Measurements from ENCODE around the gene MAP3K2.

The MAP3K2 gene

GRCh38 chr2:127403460-127403859 is 15.7 kb upstream of the MAP3K2 start:
- Mint-ChIP-seq H3K4me3 (no peak overlapping the region), H3K27me3 (peaks cover 7% of the 10 kb centered on the region), H3K27ac (no peak overlapping the region), H3K4me1 (peaks cover 30% of the 10 kb centered on the region), H3K9me3 (no peaks in the 10 kb centered on the region), H3K36me3 (ENCODE audit: low read depth) (no peaks in the 10 kb centered on the region)
- DNase-seq (no peak), ATAC-seq (no peak)

DNA sequence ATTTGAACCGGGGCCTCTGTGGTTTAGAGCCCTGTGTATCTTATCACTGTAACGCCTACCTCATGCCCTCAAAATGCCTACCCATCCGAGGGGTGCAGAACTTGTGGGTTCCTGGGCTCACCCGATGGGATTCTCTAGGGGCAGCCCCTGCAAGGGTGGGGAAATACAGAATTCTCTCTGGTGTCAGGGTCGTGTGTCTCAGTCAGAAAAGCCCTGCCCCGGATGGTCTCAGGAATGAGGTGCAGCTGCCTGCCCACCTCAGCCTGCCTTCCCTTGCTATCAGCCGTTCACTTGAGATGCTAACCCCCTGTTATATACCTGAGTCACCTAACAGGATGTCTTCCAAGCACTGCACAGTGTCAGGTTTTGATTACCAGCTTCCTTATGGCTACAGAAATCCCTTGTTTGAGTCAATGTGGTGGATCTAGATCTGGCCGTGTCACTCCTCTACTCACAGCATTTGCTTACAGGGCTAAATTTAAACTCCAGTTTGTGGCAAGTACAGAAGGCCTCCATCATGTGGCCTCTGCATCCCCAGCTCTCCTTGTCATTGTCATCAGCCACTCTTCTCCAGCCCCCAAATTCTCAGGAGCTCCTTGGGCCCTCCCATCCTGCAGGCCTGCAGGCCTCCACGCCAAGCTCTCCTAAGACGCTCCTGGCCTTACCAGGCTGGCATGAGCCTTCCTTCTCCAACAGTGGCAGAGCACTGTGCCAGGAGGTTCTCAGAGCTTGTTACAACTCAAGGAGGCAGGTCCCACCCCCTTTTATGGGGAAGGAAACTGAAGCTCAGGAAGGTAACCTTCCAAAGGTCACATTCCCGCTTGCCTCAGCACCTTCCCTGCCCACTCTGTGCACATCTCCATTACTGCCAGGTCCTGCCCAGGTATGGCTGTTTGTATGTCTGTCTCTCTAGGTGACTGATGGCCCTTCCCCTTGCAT is 14.3 kb upstream of the MAP3K2 start:
- H3K27ac Mint-ChIP-seq, result peak overlapping the region; percentile 63
- H3K36me3 Mint-ChIP-seq (ENCODE audit: low read depth), result no peaks in the 10 kb centered on the region
- H3K9me3 Mint-ChIP-seq, result no peaks in the 10 kb centered on the region
- H3K27me3 Mint-ChIP-seq, result peaks cover 7% of the 10 kb centered on the region
- H3K4me3 Mint-ChIP-seq, result no peak overlapping the region
- peak; percentile 69 for ATAC-seq
- peaks cover 34% of the 10 kb centered on the region for H3K4me1 Mint-ChIP-seq
- peak; percentile 60 for DNase-seq

GRCh38 chr2:127400897-127401756 is 13.4 kb upstream of the MAP3K2 start:
- Mint-ChIP-seq H3K27me3 (peaks cover 4% of the 10 kb centered on the region), H3K36me3 (ENCODE audit: low read depth) (no peaks in the 10 kb centered on the region), H3K27ac (peak overlapping the region; percentile 63), H3K4me1 (peaks cover 34% of the 10 kb centered on the region), H3K4me3 (no peak overlapping the region), H3K9me3 (no peaks in the 10 kb centered on the region)
- DNase-seq (no peak), ATAC-seq (peak; percentile 69)

DNA sequence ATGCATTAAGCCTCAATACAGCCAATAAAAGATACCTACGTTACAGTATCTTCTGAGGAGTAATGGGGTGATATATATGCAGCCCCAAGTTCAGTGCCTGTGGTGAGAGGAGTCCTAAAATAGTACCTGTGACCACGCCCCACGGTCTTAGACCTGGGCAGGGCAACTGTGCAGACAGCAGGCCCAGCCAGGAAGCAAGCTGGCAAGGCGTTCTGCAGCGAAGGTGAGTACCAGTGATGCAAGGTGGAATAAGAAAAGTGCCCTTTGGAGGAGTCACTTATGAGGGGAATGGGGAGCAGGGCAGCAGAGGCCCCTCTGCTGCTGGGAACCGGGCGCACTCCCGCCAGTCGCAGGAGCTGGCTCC is 12.7 kb upstream of the MAP3K2 start:
- Mint-ChIP-seq H3K4me3 (no peak overlapping the region), H3K27ac (no peak overlapping the region), H3K9me3 (no peaks in the 10 kb centered on the region), H3K27me3 (peaks cover 4% of the 10 kb centered on the region), H3K4me1 (peaks cover 34% of the 10 kb centered on the region), H3K36me3 (ENCODE audit: low read depth) (no peaks in the 10 kb centered on the region)
- no peak for DNase-seq
- ATAC-seq, result no peak

DNA sequence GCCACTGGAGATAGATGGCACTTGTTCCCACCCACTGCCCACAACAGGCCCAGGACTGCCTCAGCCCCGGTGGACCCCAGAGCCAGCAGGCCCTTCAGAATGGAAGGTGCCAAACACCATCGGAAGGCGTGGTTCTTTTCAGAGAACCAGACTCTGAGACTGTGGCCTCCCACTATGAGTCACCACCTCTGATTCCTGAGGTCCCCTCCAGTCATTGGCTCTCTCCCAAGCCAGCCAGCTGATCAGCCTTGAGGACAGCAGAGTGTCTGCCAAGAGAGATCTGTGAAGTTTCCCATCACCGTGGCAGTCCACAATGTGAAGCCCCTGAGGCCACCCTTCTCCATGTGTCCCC is 10.4 kb upstream of the MAP3K2 start:
- Mint-ChIP-seq H3K4me1 (peaks cover 37% of the 10 kb centered on the region), H3K9me3 (peaks cover 4% of the 10 kb centered on the region), H3K36me3 (ENCODE audit: low read depth) (peaks cover 2% of the 10 kb centered on the region), H3K27me3 (no peaks in the 10 kb centered on the region), H3K27ac (peak overlapping the region; percentile 70), H3K4me3 (no peak overlapping the region)
- ATAC-seq, result peak; percentile 70
- DNase-seq, result peak; percentile 55

DNA sequence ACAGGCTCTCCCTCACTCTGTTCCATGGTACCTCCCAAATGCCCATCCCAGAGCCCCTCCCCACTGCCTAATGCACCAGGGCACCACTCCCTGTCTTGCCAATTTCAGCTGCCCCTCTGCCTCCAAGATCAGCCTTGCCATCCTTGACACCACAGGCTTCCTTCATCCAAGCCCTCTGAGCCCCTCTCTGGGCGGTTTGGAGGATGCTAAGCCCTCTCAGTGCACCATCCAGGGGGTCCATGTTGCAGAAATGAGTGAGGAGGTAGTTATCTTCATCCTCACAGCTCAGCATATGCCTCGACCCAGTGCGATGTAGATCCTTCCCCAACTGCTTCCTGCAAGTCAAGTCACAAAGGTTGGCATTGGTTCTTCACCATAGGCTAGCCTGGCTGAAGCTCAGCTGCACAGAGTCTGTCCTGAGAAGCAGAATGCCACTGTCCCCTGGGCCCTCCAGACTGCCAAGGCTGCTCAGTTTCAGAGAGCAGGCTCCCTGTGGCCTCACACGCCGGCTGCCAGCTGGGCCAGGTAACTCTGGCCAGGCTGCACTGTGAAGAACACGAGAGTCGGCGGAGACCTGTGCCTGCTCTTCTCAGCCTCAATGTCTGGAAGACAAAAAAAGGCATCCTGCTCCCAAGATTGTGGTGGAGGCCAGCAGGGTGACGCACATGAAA is 9.9 kb upstream of the MAP3K2 start:
- Mint-ChIP-seq H3K27ac (no peak overlapping the region), H3K9me3 (peaks cover 5% of the 10 kb centered on the region), H3K27me3 (no peaks in the 10 kb centered on the region), H3K36me3 (ENCODE audit: low read depth) (peaks cover 2% of the 10 kb centered on the region), H3K4me1 (peaks cover 42% of the 10 kb centered on the region), H3K4me3 (no peak overlapping the region)
- ATAC-seq (no peak), DNase-seq (no peak)

DNA sequence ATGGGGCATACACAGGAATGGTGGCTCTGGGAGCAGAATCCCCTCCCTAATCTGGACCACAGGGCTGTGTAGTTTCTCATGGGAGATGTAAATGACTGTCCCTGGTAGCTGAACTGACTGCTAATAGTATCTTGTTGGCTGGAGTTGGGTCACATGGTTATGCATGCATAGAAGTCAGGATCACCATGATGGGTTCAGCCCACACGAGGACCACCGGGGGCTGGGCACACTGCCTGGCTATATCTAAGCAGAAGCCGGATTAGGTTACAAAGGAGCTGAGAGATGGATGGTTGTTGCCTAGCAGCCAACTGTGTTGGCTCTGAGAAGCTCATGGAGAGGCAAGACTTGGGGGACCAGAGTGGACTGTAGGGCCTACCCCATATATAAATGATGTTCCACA is 6.7 kb upstream of the MAP3K2 start:
- Mint-ChIP-seq H3K4me3 (no peak overlapping the region), H3K27ac (no peak overlapping the region), H3K36me3 (ENCODE audit: low read depth) (peaks cover 2% of the 10 kb centered on the region), H3K4me1 (peaks cover 49% of the 10 kb centered on the region), H3K27me3 (no peaks in the 10 kb centered on the region), H3K9me3 (peaks cover 8% of the 10 kb centered on the region)
- DNase-seq (no peak), ATAC-seq (no peak)

GRCh38 chr2:127392828-127393578 is 5.2 kb upstream of the MAP3K2 start:
- DNase-seq (no peak), ATAC-seq (no peak)
- H3K4me3 Mint-ChIP-seq, result no peak overlapping the region
- H3K36me3 Mint-ChIP-seq (ENCODE audit: low read depth), result peaks cover 2% of the 10 kb centered on the region
- H3K9me3 Mint-ChIP-seq, result peaks cover 8% of the 10 kb centered on the region
- peaks cover 53% of the 10 kb centered on the region for H3K4me1 Mint-ChIP-seq
- no peaks in the 10 kb centered on the region for H3K27me3 Mint-ChIP-seq
- peak overlapping the region; percentile 79 for H3K27ac Mint-ChIP-seq

DNA sequence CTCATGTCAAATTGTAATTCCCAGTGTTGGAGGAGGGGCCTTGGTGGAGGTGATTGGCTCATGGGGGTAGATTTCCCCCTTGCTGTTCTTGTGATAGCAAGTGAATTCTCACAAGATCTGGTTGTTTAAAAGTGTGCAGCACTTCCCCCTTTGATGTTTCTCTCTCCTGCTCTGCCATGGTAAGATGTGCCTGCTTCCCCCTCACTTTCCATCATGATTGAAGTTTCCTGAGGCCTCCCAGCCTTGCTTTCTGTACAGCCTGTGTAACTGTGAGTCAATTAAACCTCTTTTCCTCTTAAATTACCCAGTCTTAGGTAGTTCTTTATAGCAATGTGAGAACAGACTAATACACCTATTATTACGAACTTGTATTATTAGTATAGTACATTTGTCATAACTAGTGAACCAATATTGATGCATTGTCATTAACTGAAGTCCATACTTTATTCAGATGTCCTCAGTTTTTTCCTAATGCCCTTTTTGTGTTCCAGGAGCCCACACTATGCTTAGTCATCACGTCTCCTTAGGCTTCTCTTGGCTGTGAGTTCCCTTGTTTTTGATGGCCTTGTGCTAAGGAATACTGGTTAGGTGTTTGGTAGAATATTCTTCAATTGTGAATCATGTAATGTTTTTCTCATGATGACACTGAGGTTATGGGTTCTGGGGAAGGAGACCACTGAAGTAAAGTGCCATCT is 4.5 kb upstream of the MAP3K2 start:
- no peak overlapping the region for H3K4me3 Mint-ChIP-seq
- peaks cover 8% of the 10 kb centered on the region for H3K9me3 Mint-ChIP-seq
- ATAC-seq, result no peak
- DNase-seq, result no peak
- H3K27ac Mint-ChIP-seq, result peak overlapping the region; percentile 79
- no peaks in the 10 kb centered on the region for H3K27me3 Mint-ChIP-seq
- peaks cover 48% of the 10 kb centered on the region for H3K4me1 Mint-ChIP-seq
- peaks cover 2% of the 10 kb centered on the region for H3K36me3 Mint-ChIP-seq (ENCODE audit: low read depth)

DNA sequence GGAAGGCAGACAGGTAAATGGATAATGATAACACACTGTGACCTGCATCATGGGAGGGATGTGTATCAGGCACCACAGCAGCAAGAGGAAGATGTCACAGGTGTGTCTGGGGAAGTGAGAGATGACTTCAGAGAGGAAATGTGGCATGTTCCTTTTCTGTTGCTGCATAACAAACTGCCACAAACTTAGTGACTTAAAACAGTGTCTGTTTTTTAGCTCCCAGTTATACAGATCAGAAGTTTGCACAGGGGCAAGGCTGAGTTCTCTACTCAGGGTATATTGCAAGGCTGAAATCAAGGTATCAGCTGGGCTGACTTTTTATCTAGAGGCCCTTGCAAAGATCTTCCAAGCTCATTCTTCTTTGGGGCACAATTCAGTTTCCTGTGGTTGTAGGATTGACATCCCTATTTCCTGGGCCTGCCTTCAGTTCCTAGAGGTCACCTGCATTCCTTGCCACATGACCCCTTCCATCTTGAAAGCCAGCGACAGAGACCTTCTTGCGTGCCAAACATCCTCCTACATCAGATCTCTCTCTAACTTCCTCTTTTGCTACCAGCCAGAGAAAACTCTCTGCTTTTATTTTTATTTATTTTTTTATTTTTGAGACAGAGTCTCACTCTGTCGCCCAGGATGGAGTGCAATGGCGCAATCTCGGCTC is 2.1 kb upstream of the MAP3K2 start:
- H3K36me3 Mint-ChIP-seq (ENCODE audit: low read depth), result peaks cover 4% of the 10 kb centered on the region
- ATAC-seq, result no peak
- peaks cover 68% of the 10 kb centered on the region for H3K4me1 Mint-ChIP-seq
- H3K27me3 Mint-ChIP-seq, result no peaks in the 10 kb centered on the region
- H3K9me3 Mint-ChIP-seq, result peaks cover 8% of the 10 kb centered on the region
- no peak overlapping the region for H3K4me3 Mint-ChIP-seq
- DNase-seq, result no peak
- H3K27ac Mint-ChIP-seq, result peak overlapping the region; percentile 12

DNA sequence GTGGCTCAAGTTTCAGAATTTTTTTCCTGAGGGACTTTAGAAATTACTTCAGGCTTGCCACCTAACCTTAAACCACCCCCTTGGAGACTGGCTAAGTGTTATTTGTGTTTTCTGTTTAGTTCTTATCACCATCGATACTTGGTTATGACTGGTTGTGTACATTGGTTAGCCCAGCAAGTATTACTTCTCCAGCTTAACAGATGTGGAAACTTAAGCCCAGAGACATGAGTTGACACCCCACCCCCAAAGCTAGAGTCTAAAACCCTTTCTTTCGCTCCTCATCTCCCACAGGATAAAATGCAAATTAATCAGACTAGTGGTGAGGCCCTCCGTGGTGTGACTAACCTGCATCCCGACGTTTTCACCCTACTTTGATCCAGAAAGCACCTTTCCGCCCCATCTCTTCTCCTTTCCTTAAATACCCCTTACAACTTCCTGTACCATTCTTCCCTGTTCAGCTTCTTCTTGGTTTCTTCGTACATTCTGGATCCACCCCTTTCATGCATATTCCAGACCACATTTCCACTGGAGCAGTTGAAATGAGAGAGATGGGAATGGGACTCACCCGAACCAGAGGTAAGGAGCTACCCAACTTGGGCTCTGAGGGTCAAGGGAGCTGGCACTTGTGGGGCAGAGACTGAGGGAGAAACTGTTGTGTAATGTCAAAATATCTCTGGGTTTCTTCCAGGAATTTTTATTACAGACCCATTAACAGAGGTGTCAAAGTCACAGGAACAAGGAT is 819 bp upstream of the MAP3K2 start:
- Mint-ChIP-seq H3K27me3 (no peaks in the 10 kb centered on the region), H3K4me1 (peaks cover 76% of the 10 kb centered on the region), H3K27ac (peak overlapping the region; percentile 94), H3K9me3 (peaks cover 4% of the 10 kb centered on the region), H3K36me3 (ENCODE audit: low read depth) (peaks cover 9% of the 10 kb centered on the region), H3K4me3 (peak overlapping the region; percentile 82)
- no peak for DNase-seq
- ATAC-seq, result peak; percentile 52

DNA sequence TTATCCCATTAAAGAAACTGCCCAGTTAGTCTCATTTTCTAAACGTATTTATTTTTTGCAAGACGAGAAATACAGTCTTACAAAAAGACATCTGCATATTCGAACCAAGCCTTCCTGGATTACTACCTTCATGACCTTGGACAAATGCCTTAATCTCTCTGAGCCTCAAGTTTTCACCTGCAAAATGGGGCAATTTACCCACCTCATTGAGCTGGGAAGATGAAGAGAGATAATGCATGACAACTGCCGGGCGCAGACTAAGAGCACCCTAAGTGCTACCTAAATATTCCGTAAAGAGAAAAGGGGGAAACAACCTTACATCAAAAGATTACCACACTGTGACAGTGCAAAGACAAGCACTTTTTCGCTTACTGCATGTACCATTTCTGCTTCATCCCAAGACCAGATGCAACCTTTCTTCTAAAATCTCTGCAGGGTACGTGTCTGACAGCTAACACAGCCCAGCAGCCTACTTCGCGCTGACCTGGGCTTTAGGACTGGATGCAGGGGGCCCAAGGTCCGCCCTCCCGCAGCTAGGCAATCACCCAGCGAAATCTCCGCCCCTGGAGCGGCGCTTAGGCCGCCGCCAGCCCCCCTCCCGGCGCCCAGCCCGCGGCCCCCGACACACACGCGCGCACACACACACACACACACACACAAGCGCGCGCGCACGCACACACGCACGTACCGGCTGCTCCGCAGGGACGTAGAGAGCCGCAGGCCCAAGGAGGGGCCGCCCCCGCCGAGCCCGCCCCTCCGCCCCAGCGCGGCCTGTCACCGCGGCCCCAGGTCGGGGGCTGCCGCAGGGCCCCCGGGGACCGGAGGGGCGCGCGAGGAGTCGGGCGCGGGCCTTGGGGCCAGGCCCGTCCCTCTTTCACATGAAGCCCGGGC is 766 bp downstream of the MAP3K2 start:
- Mint-ChIP-seq H3K27ac (peak overlapping the region; percentile 87), H3K4me1 (peaks cover 77% of the 10 kb centered on the region), H3K4me3 (peak overlapping the region; percentile 93), H3K27me3 (no peaks in the 10 kb centered on the region), H3K9me3 (no peaks in the 10 kb centered on the region), H3K36me3 (ENCODE audit: low read depth) (peaks cover 14% of the 10 kb centered on the region)
- ATAC-seq (peak; percentile 74), DNase-seq (peak; percentile 82)
